GM18505 (cell line): ENCODE results near the gene ROBO3.

ENCODE experiments used
- ATAC-seq: cut with Tn5 transposase; IDR thresholded peaks from one replicate; pipeline ENCODE4 v1.9.1; 2021; ENCODE audit not compliant: unreplicated experiment
- POLR2A ChIP-seq: IDR thresholded peaks from 4 replicates; pipeline ENCODE4 v1.6.1; 2011; ENCODE audit warnings: borderline replicate concordance; ENCODE audit not compliant: insufficient read depth, insufficient read length; ENCODE audit errors: extremely low read depth

ROBO3 gene

DNA sequence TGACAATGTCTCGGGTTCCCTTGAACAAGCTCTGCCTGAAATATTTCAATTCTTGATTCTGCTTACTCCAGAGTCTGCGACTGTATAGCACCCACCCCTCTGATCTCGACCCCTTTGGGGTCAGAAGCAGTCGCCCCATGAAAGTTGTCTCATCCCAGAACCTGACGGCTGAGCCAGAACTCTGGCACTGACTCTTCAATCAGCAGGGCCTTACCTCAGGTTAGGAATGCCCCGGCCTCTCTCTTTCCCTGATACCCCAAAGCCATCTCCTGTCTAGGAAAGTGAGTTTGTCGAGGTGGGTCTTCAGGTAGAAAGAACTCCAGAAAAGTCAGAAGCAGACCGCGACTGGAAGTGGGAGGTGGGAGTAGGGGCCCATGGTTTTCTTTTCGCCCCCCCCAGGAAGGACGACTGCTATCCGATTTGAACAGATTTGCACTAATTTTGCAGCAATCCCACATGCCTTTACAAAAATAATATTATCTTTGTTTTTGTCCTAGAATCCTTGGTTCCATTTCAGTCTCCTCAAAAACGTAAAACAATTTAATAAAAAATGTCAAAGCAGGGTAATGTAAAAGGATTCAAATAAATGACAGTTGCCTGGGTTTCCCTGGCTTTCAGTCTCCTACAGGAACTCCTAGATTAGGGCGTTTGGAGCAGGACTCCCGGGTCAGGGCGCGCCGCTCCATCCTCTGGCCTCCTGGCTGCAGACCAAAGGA, 898 bp upstream of the ROBO3 start:
- no peak for ATAC-seq
- no peak for TF ChIP-seq POLR2A

DNA sequence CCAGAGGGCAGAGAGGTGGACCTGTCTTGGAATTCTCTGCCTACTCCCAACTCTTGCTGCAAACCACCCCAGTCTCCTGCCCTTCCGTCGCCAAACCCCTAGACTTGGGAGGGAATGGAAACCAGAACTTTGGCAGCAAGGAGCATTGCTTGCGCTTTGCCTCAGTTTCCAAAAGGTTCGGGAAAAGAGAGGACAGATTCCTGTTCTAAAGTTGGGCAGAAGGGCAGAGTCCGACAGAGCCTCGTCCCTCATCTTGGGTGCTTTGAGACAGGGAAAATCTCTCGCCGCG, 396 bp upstream of the ROBO3 start:
- ATAC-seq = no peak
- TF ChIP-seq POLR2A = no peak

DNA sequence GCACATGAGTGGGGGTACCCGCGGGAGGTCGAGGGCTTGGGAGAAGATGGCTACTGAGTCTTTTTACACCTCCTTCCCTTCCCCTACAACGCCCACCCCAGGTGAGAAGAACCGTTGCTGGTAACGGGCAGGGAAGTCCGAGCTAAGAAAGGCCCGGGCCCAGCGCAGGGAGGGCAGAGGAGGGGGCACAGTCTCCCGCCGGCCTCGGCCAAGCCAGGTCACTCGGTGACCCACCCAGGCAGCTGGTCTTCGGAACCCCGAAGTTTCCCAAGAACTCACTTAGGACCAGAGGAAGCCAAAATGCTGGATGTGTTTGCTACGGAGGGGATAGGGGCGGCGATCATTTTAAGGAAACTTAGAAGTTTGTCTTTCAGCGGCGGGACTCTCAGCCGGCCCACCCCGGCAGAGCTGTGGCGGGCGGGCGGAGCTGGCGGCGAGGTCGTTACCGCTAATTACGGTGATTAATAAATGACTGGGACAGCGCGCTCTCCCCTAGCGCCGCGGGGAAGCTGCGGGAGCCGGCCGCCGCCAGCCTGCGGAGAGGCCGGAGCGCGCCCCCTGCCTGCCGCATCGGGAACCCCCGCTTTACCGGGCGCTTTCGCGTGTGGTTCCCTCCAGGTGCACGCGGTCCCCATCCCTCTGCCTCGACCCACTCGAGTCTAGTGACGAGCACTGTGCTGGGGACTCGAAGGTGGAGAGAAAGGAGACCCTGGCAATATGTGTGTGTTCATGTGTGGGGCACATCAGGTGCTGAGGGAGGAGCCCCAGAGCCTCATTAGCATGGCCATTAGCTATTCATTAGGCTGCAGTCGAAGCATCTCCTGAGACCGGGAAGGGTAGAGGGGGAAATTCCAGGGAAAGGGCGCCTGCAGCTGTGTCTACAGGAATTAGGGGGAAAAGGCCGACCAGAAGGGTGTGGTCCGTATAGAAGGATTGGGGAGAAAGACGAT, 945 bp downstream of the ROBO3 start:
- no peak for TF ChIP-seq POLR2A
- no peak for ATAC-seq

DNA sequence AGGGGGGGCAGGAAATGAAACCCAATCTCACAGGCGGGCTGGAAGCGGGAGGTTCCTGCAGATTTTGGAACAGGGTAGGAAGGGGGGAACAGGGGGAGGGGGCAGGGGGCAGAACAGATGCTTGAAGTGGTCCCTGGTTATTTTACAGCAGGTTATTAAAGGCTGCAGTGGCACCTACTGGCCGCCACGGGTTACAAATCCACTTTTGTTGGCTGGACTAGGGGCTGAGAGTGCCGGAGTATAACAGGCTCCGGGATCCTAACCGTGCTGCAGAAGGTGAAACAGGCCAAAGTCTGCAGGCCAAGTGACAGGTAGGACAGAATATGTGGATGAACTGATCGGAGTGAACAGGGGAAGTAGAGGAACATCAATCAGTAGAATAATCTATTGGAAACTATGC, 2.5 kb downstream of the ROBO3 start:
- ATAC-seq = no peak

DNA sequence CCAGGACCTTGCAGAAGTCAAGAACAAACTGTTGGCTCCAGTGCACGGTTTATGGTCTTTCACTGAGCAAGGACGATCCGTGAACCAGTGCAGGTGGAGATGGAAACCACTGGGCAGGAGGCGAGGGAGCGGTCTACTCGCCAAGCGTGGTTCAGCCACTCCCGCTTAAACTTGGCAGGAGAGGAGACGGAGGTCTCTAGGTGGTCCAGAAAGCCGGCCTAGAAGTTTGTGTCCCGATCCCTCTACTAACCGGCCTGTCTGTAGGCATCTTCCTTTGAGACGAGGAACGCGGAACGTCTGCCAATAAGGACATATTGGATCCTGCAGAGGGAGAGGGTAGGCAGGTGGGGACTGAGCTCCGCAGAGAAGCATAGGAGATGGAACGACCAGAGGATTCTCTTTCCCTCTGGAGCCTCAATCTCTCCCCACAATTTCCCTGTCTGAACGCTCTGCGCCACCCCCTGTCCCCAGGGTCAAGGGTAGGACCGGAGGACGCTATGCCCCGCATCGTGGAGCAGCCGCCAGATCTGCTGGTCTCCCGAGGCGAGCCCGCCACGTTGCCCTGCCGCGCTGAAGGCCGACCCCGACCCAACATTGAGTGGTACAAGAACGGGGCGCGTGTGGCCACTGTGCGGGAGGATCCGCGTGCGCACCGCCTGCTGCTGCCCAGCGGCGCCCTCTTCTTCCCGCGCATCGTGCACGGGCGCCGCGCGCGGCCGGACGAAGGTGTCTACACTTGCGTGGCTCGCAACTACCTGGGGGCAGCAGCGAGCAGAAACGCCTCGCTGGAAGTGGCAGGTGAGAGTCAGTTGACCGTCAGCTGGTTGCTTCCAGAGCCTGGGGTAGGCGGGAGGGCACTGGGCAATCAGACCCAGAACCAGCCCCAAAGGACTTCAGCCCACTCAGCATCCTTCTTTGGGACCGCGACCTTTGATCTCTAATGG, 3.4 kb downstream of the ROBO3 start:
- TF ChIP-seq POLR2A = no peak
- ATAC-seq = no peak

More for the DNA sequence above, 2.5 kb downstream of the ROBO3 start:
- no peak for TF ChIP-seq POLR2A

DNA sequence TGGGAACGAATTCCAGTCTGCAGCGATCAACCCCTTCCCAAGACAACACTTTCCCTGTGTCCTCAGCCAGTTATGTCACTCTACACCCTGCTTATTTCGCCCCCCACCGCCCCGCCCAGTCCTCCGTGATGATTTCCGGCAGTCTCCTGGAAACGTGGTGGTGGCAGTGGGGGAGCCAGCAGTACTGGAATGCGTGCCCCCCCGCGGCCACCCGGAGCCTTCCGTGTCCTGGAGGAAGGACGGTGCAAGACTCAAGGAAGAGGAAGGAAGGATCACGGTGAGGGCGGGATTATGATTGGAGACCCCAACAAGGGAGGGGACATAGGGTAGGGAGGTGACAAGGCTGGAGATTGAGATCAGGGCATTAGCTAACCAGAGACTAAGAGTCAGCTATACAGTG, 4.1 kb downstream of the ROBO3 start:
- ATAC-seq = no peak
- no peak for TF ChIP-seq POLR2A

DNA sequence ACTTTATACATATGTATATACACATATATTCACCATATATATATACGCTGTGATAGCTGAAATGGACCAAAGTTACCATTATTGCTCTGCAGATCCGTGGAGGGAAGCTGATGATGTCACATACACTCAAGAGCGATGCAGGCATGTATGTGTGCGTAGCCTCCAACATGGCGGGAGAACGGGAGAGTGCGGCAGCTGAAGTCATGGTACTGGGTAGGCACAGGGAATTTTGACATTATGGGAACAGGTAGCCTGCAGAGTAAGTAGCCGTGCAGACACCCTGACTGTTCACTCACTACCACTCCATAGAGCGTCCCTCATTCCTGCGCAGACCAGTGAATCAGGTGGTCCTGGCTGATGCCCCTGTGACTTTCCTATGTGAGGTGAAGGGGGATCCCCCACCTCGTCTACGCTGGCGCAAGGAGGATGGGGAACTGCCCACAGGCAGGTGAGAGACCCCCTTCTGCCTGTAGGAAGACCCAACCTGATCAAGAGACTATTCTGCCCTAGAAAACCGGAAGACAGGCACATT, 4.7 kb downstream of the ROBO3 start:
- no peak for ATAC-seq
- TF ChIP-seq POLR2A = no peak

DNA sequence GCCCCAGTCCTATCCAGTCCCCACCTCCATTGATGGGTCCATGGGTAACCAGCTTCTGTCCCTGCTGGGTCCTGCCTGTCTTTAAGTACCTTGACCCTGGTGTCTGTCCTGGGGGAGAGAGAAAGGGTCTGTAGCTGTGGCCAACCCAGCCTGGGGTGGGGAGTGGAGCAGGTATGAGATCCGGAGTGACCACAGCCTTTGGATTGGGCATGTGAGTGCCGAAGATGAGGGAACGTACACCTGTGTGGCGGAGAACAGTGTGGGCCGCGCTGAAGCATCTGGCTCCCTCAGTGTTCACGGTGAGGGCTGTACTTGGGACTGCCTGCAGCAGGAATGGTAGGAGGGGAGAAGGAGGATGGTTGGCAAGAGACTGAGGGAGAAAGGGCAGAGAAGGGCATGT, 5.2 kb downstream of the ROBO3 start:
- no peak for TF ChIP-seq POLR2A
- no peak for ATAC-seq

DNA sequence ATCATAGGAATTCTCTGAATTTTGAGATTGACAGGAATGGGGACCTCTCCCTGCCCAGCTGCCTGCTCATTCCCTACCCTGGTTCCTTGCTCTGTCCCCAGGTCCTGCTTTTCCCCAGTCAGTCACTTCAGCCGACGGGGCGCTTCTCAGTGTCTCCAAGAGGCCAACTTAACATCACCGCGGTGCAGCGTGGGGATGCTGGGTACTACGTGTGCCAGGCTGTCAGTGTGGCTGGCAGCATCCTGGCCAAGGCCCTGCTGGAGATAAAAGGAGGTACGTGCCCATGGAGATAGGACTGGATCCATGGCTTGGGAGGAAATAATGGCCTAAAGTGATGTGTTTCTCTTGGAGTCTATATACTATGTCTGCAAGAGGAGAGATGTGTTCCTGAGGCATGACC, 7.0 kb downstream of the ROBO3 start:
- TF ChIP-seq POLR2A = no peak
- ATAC-seq = no peak

DNA sequence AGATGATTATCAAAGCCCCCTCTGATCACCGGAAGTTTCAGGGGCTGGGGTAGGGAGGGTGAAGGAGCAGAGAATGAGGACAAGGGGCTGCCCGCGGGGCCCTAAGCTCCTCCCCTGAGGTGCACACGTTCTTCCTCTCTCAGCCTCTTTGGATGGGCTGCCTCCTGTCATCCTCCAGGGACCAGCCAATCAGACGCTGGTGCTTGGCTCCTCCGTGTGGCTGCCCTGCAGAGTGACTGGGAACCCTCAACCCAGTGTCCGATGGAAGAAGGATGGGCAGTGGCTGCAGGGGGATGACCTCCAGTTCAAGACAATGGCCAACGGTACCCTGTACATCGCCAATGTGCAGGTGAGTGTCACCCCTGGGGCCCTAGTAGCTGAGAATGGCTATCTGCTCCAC, 7.5 kb downstream of the ROBO3 start:
- TF ChIP-seq POLR2A = no peak
- ATAC-seq = no peak

DNA sequence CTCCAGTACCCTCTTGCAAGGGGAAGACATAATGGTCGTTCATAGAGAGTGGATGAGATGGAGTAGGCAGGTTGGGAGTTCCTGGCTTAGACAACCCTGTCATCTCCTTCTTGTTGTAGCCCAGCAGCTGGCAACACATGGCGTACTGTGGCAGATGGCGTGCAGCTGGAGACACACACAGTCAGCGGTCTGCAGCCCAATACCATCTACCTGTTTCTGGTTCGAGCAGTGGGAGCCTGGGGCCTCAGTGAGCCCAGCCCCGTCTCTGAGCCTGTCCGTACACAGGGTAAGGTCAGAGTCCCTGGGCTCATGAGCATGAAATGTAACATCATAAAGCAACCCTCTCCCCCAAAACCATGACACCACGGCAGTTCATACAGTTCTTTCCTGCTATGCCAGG, 8.7 kb downstream of the ROBO3 start:
- TF ChIP-seq POLR2A = no peak
- ATAC-seq = no peak

DNA sequence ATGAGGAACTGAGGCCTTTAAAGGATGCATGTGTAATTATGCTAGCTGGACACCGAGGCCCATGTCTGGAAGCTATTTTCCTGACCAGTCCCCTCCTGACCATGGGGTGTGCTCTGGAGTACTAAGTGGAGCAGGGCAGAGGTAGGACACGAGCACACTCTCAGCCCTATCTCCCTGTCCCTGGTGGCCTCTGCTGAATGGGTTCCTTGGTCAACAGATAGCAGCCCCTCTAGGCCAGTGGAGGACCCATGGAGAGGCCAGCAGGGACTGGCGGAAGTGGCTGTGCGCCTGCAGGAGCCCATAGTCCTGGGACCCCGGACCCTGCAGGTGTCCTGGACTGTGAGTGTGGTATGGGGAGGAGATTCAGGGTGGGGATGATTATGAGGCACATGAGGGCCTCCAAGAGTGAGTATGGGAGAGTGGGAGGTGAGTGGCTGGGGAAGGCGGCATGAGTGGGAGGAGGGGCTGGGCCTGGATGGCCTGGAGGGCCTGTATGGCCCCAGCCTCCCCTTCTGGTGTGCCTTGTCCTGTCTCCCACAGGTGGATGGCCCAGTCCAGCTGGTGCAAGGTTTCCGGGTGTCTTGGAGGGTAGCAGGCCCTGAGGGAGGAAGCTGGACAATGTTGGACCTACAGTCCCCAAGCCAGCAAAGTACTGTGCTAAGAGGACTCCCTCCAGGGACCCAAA, 9.5 kb downstream of the ROBO3 start:
- ATAC-seq = no peak
- TF ChIP-seq POLR2A = no peak
